B cell (primary cell): ENCODE measurements around the gene HOXC4. TPM values are rescaled to one million over a fixed set of nuclear protein-coding genes. Genes with fewer than 3 reads are reported as not detected.

Experiments used
- ATAC-seq: fragments of 200-7000 bp; cut with Tn5 transposase; one replicate; pipeline ENCODE4 v1.10.0; 2021; ENCODE audit warnings: low read depth, mild to moderate bottlenecking, moderate number of reproducible peaks, moderate library complexity
- CTCF ChIA-PET: fragments of 350-600 bp; sonication (Branson Sonifier 250); formaldehyde crosslinking; loops from one replicate; lab custom pipeline; 2021; ENCODE audit warnings: antibody characterized with exemption, inconsistent platforms; lab: Charles Lee
- POLR2A ChIA-PET: fragments of 350-600 bp; sonication (Branson Sonifier 250); formaldehyde crosslinking; loops from one replicate; lab custom pipeline; 2021; ENCODE audit warnings: antibody characterized with exemption; lab: Charles Lee
- DNase-seq: peaks from one replicate; pipeline ENCODE4 v3.0.0; 2013
- H2AFZ ChIP-seq: 2 replicates; pipeline ENCODE4 v1.6.1; 2012; ENCODE audit warnings: mild to moderate bottlenecking, low read depth, low read length; ENCODE audit not compliant: insufficient read depth, poor library complexity, severe bottlenecking
- H3K27ac ChIP-seq, 2 donors: 1 replicate in 1 of 2; 2 replicates in 1 of 2; pipeline ENCODE4 v1.5.1; 2012 to 2013; ENCODE audit warnings: low read length in 2 of 2, mild to moderate bottlenecking in 2 of 2, moderate library complexity in 1 of 2
- H3K27me3 ChIP-seq, 4 experiments: fragments of 200-600 bp in 1 of 4; sonication (generic) in 1 of 4; replicated peaks in 1 of 4; 1 replicate in 2 of 4; 2 replicates in 2 of 4; pipeline versions ENCODE4 v1.6.1 to v1.7.0; 2013 to 2016; ENCODE audit warnings: low read length in 3 of 4, mild to moderate bottlenecking in 2 of 4, mixed read lengths in 1 of 4, moderate library complexity in 1 of 4; ENCODE audit not compliant: insufficient read depth in 4 of 4, control insufficient read depth in 3 of 4; ENCODE audit errors: control extremely low read depth in 1 of 4
- H3K36me3 ChIP-seq, 2 experiments: replicated peaks in 1 of 2; 1 replicate in 1 of 2; 2 replicates in 1 of 2; pipeline versions ENCODE4 v1.6.1 to v1.7.1; 2013; ENCODE audit warnings: low read length in 1 of 2; ENCODE audit not compliant: insufficient read depth in 2 of 2, control insufficient read depth in 1 of 2; ENCODE audit errors: control extremely low read depth in 1 of 2, extremely low read depth in 1 of 2
- H3K4me1 ChIP-seq, 2 donors: fragments of 200-600 bp in 1 of 2; sonication (generic) in 1 of 2; 1 replicate in 1 of 2; 2 replicates in 1 of 2; pipeline versions ENCODE4 v1.5.1 to v1.6.1; 2013 to 2017; ENCODE audit warnings: low read length in 2 of 2; ENCODE audit not compliant: control insufficient read depth in 2 of 2, insufficient read depth in 2 of 2
- H3K4me2 ChIP-seq: replicated peaks from 2 replicates; pipeline ENCODE3; 2012; ENCODE audit warnings: mild to moderate bottlenecking, low read depth, low read length; ENCODE audit not compliant: poor library complexity, severe bottlenecking
- H3K4me3 ChIP-seq, 5 experiments: fragments of 200-600 bp in 1 of 5; sonication (generic) in 1 of 5; 1 replicate in 3 of 5; 2 replicates in 2 of 5; pipeline versions ENCODE4 v1.5.1 to v1.7.0; 2011 to 2016; ENCODE audit warnings: low read length in 4 of 5, mild to moderate bottlenecking in 4 of 5, low read depth in 2 of 5, control low read depth in 1 of 5, moderate library complexity in 1 of 5; ENCODE audit not compliant: insufficient read depth in 1 of 5; ENCODE audit errors: control extremely low read depth in 1 of 5, extremely low read depth in 1 of 5
- H3K79me2 ChIP-seq: fragments of 200-600 bp; sonication (generic); one replicate; pipeline ENCODE4 v1.6.0; 2016; ENCODE audit warnings: low read length; ENCODE audit not compliant: control insufficient read depth, insufficient read depth
- H3K9ac ChIP-seq: fragments of 200-600 bp; sonication (generic); 2 replicates; pipeline ENCODE4 v1.6.1; 2017; ENCODE audit warnings: mild to moderate bottlenecking, low read length, moderate library complexity
- H3K9me3 ChIP-seq, 3 donors: one replicate each; pipeline versions ENCODE4 v1.6.1 to v1.7.1; 2013; ENCODE audit warnings: low read length in 2 of 3; ENCODE audit not compliant: control insufficient read depth in 2 of 3, insufficient read depth in 1 of 3; ENCODE audit errors: control extremely low read depth in 1 of 3
- H4K20me1 ChIP-seq: 2 replicates; pipeline ENCODE4 v1.6.0; 2012; ENCODE audit warnings: mild to moderate bottlenecking, low read length; ENCODE audit not compliant: insufficient read depth, control insufficient read depth, poor library complexity, severe bottlenecking
- H3K27ac Mint-ChIP-seq: one replicate; pipeline ENCODE4 v1.8.0; 2021; ENCODE audit warnings: mixed read lengths
- H3K27me3 Mint-ChIP-seq: one replicate; pipeline ENCODE4 v1.8.0; 2021; ENCODE audit warnings: mixed read lengths
- H3K4me1 Mint-ChIP-seq: one replicate; pipeline ENCODE4 v1.8.0; 2021; ENCODE audit warnings: mixed read lengths
- H3K4me3 Mint-ChIP-seq: one replicate; pipeline ENCODE4 v1.8.0; 2021; ENCODE audit warnings: mixed read lengths
- H3K9me3 Mint-ChIP-seq: one replicate; pipeline ENCODE4 v1.8.0; 2022; ENCODE audit warnings: mixed read lengths; ENCODE audit not compliant: insufficient read depth
- CTCF ChIP-seq: fragments of 200-600 bp; IDR thresholded peaks from one replicate; pipeline ENCODE4 v1.8.0; 2022; ENCODE audit warnings: antibody characterized with exemption, mild to moderate bottlenecking
- EZH2 ChIP-seq: IDR thresholded peaks from 2 replicates; pipeline ENCODE4 v1.6.1; 2012; ENCODE audit warnings: borderline replicate concordance, low read depth, mild to moderate bottlenecking, moderate library complexity, low read length; ENCODE audit not compliant: insufficient read depth, poor library complexity, severe bottlenecking
- WGBS: methylation state at CpG from one replicate; pipeline ENCODE4 v1.1.5; 2013; ENCODE audit warnings: missing lambda C conversion rate; ENCODE audit not compliant: insufficient coverage; 5-methylcytosine and 5-hydroxymethylcytosine counted together
- intact Hi-C: fragments of 100-400 bp; cut with micrococcal nuclease; formaldehyde crosslinking; loops from one replicate; pipeline ENCODE4 v1.10.0; 2022
- polyA plus RNA-seq: library from polyadenylated mRNA; depleted of rRNA; stranded (reverse); fragments of >200 nt; gene quantifications from 2 replicates; pipeline ENCODE4 v1.2.3, GENCODE V29; 2012
- total RNA-seq, 2 donors: library from RNA; stranded (reverse); fragments of 120-200 nt in 1 of 2; gene quantifications; 1 replicate in 1 of 2; 2 replicates in 1 of 2; pipeline versions ENCODE4 v1.2.3 to v1.2.4, GENCODE V29; 2013 to 2022

Gene HOXC4
- total and polyA plus RNA-seq, 2 donors (not counting 1 experiment from before 2014, with no cell fraction given) = 4.3 to 6.5 TPM

GRCh38 chr12:54035568-54036264 is 17.9 kb upstream of the HOXC4 start:
- 92% methylated on average over 6 of the region's 6 CpGs for WGBS
- H3K4me3 ChIP-seq = no peak overlapping the region
- ChIA-PET POLR2A (interaction anchor here (0.6 kb wide), 1 partner anchor 18 kb away, joined by 8 read pairs; the partner anchor contains the start of gene HOXC4), CTCF (interaction anchor here (1.0 to 6.4 kb wide), 4 partner anchors 154 to 172 kb away, joined by 4 to 87 read pairs (median 5); partner anchors contain the start of gene SMUG1)
- ATAC-seq (no peak), DNase-seq (no peak)
- Mint-ChIP-seq H3K9me3 (no peaks in the 10 kb centered on the region), H3K27me3 (peaks cover 76% of the 10 kb centered on the region), H3K27ac (no peak overlapping the region), H3K4me1 (peaks cover 23% of the 10 kb centered on the region), H3K4me3 (no peak overlapping the region)
- H3K27me3 ChIP-seq = peaks cover 0 to 96% (median 64%) of the 10 kb centered on the region in 4 experiments
- H4K20me1 ChIP-seq = no peaks in the 10 kb centered on the region
- intact Hi-C loops = loop anchor here (2.0 kb wide), 1 partner anchor 15 kb away; no protein-coding TSS in a partner anchor
- peaks cover 0 to 48% (median 6%) of the 10 kb centered on the region in 3 donors for H3K9me3 ChIP-seq
- H3K36me3 ChIP-seq = no peaks in the 10 kb centered on the region
- H3K79me2 ChIP-seq = no peaks in the 10 kb centered on the region
- TF ChIP-seq CTCF (no peak), EZH2 (no peak)
- no peak overlapping the region for H3K9ac ChIP-seq
- no peak overlapping the region for H3K4me2 ChIP-seq
- H3K4me1 ChIP-seq = peaks cover 28 to 36% of the 10 kb centered on the region in 2 donors
- H2AFZ ChIP-seq = no peak overlapping the region
- no peak overlapping the region for H3K27ac ChIP-seq
